Colonic mucosa (tissue), 4 donors: ENCODE results near the gene SPESP1. TPM values are rescaled to one million over a fixed set of nuclear protein-coding genes. Genes with fewer than 3 reads are reported as not detected.
A peak's percentile ranks its signal among the peaks of the same experiment; 100 is the strongest.

Source experiments
- DNase-seq: peaks from one replicate; pipeline ENCODE4 v3.0.0-alpha.2; 2020
- H3K27ac ChIP-seq: fragments of 200-600 bp; one replicate; pipeline ENCODE4 v1.8.0; 2021
- H3K27me3 ChIP-seq: fragments of 200-600 bp; one replicate; pipeline ENCODE4 v1.8.0; 2021
- H3K36me3 ChIP-seq: fragments of 200-600 bp; one replicate; pipeline ENCODE4 v1.8.0; 2021
- H3K4me1 ChIP-seq: fragments of 200-600 bp; one replicate; pipeline ENCODE4 v1.8.0; 2021; ENCODE audit warnings: mild to moderate bottlenecking
- H3K4me3 ChIP-seq: fragments of 200-600 bp; one replicate; pipeline ENCODE4 v1.8.0; 2021
- H3K9ac ChIP-seq, 2 donors: one replicate each; pipeline ENCODE4 v1.7.0; 2013; ENCODE audit warnings: control low read depth in 2 of 2, low read depth in 2 of 2, low read length in 2 of 2
- H3K9me3 ChIP-seq: fragments of 200-600 bp; one replicate; pipeline ENCODE4 v1.8.0; 2021
- CTCF ChIP-seq: fragments of 200-600 bp; IDR thresholded peaks from one replicate; pipeline ENCODE4 v1.8.0; 2022; ENCODE audit warnings: antibody characterized with exemption, mild to moderate bottlenecking
- intact Hi-C: fragments of 100-400 bp; cut with DNase I; formaldehyde crosslinking; loops from one replicate; pipeline ENCODE4 v1.14.1; 2022
- total RNA-seq, 2 donors: library from RNA; stranded (reverse); fragmentation: NEBNext Ultra II Directional in 1 of 2; extraction: Animal tissue kit (Norgen Biotek cat#: 25700) in 1 of 2; gene quantifications; one replicate each; pipeline ENCODE4 v1.2.1, GENCODE V29; 2021
- donor health status: healthy.
- donor health status: DM: no; HTN: no; CAD: no.
- donor health status: DM: no; HTN: no; CAD: no.

Gene SPESP1
- total RNA-seq: 1 to 10 TPM; 4.2 to 5.9 TPM

GRCh38 chr15:68930268-68931022 is at the start of gene SPESP1:
Gene SPESP1 (plus strand): TSS chr15:68930525. CDS start chr15:68930654, 129 bp downstream.
- no peaks in the 10 kb centered on the region for H3K4me1 ChIP-seq
- peak; percentile 76 for DNase-seq
- H3K4me3 ChIP-seq: peak within 1 kb of the TSS; percentile 11
- no peaks in the 10 kb centered on the region for H3K27me3 ChIP-seq
- no peak for TF ChIP-seq CTCF
- no peak within 1 kb of the TSS for H3K9ac ChIP-seq
- intact Hi-C loops: no loop called here
- no peak within 1 kb of the TSS for H3K27ac ChIP-seq
- no peaks in the 10 kb centered on the region for H3K9me3 ChIP-seq
- no peaks in the 10 kb centered on the region for H3K36me3 ChIP-seq

- H3K9me3 ChIP-seq: no peaks in the 10 kb centered on the region
- intact Hi-C loops: no loop called here
- no peaks in the 10 kb centered on the region for H3K4me1 ChIP-seq
- no peak for DNase-seq
- H3K27ac ChIP-seq: no peak overlapping the region
- TF ChIP-seq CTCF: no peak
- no peaks in the 10 kb centered on the region for H3K27me3 ChIP-seq
- no peak overlapping the region for H3K9ac ChIP-seq
- H3K4me3 ChIP-seq: no peak overlapping the region
- H3K36me3 ChIP-seq: no peaks in the 10 kb centered on the region
Measured at GRCh38 chr15:68885070-68885469, 45.3 kb upstream of the SPESP1 start.

- no peak for TF ChIP-seq CTCF
- no peak for DNase-seq
- Histone ChIP-seq H3K4me3 (no peak overlapping the region), H3K9me3 (no peaks in the 10 kb centered on the region), H3K36me3 (no peaks in the 10 kb centered on the region), H3K4me1 (no peaks in the 10 kb centered on the region), H3K9ac (no peak overlapping the region), H3K27me3 (no peaks in the 10 kb centered on the region), H3K27ac (no peak overlapping the region)
- intact Hi-C loops: no loop called here
Measured at GRCh38 chr15:68887120-68887519, 43.2 kb upstream of the SPESP1 start.

- Histone ChIP-seq H3K27ac (no peak overlapping the region), H3K36me3 (no peaks in the 10 kb centered on the region), H3K4me3 (no peak overlapping the region), H3K9ac (no peak overlapping the region), H3K27me3 (no peaks in the 10 kb centered on the region), H3K4me1 (no peaks in the 10 kb centered on the region), H3K9me3 (no peaks in the 10 kb centered on the region)
- no peak for DNase-seq
- intact Hi-C loops: no loop called here
- TF ChIP-seq CTCF: no peak
Measured at GRCh38 chr15:68887819-68888218, 42.5 kb upstream of the SPESP1 start.

- no peak overlapping the region for H3K4me3 ChIP-seq
- DNase-seq: no peak
- no peaks in the 10 kb centered on the region for H3K9me3 ChIP-seq
- H3K9ac ChIP-seq: no peak overlapping the region
- TF ChIP-seq CTCF: no peak
- no peaks in the 10 kb centered on the region for H3K36me3 ChIP-seq
- H3K27ac ChIP-seq: no peak overlapping the region
- no peaks in the 10 kb centered on the region for H3K27me3 ChIP-seq
- no peaks in the 10 kb centered on the region for H3K4me1 ChIP-seq
- intact Hi-C loops: no loop called here
Measured at GRCh38 chr15:68888419-68888818, 41.9 kb upstream of the SPESP1 start.
